ENCODE measurements around the gene CDH12.

Gene CDH12

GRCh38 chr5:21880164-21880563 is 973.0 kb downstream of the CDH12 start:
- TF ChIP-seq SNAI2 (CRISPR knock-in tag; IDR thresholded peaks at IDR 0.05): no peak
- no peak for TF ChIP-seq PPARA (CRISPR knock-in tag; IDR thresholded peaks at IDR 0.05; ENCODE audit: borderline replicate concordance)
- no peak for TF ChIP-seq TSHZ2 (CRISPR knock-in tag; IDR thresholded peaks at IDR 0.05)
- TF ChIP-seq PATZ1 (CRISPR knock-in tag; IDR thresholded peaks at IDR 0.05; ENCODE audit: borderline replicate concordance): no peak
- TF ChIP-seq ISL1 (CRISPR knock-in tag; IDR thresholded peaks at IDR 0.05): no peak
- ATAC-seq: no peak

GRCh38 chr5:21862986-21863385 is 990.2 kb downstream of the CDH12 start:
- ATAC-seq: no peak
- no peak for TF ChIP-seq ZC3H10 (CRISPR knock-in tag; IDR thresholded peaks at IDR 0.05)
- TF ChIP-seq CSDC2 (CRISPR knock-in tag; IDR thresholded peaks at IDR 0.05): no peak
- TF ChIP-seq ZFP3 (CRISPR knock-in tag; IDR thresholded peaks at IDR 0.05): no peak
- no peak for TF ChIP-seq GLIS3 (CRISPR knock-in tag; IDR thresholded peaks at IDR 0.05)
- no peak for TF ChIP-seq PPARA (CRISPR knock-in tag; IDR thresholded peaks at IDR 0.05; ENCODE audit: borderline replicate concordance)
- TF ChIP-seq ZFP30 (CRISPR knock-in tag; IDR thresholded peaks at IDR 0.05): no peak
- TF ChIP-seq POU6F1 (CRISPR knock-in tag; IDR thresholded peaks at IDR 0.05; ENCODE audit: borderline replicate concordance, low read depth): no peak
- no peak for TF ChIP-seq TCF4 (CRISPR knock-in tag; IDR thresholded peaks at IDR 0.05; ENCODE audit: borderline replicate concordance)
- TF ChIP-seq ESRRG (CRISPR knock-in tag; IDR thresholded peaks at IDR 0.05): no peak
- TF ChIP-seq ZNF70 (CRISPR knock-in tag; IDR thresholded peaks at IDR 0.05): no peak
- TF ChIP-seq RARB (CRISPR knock-in tag; IDR thresholded peaks at IDR 0.05): no peak
- TF ChIP-seq ZNF565 (CRISPR knock-in tag; conservative IDR thresholded peaks at IDR 0.05; ENCODE audit: low read depth): no peak
- TF ChIP-seq TSHZ2 (CRISPR knock-in tag; IDR thresholded peaks at IDR 0.05): no peak
- no peak for TF ChIP-seq CREB5 (CRISPR knock-in tag; IDR thresholded peaks at IDR 0.05; ENCODE audit: low read depth)
- TF ChIP-seq ARNTL (CRISPR knock-in tag; IDR thresholded peaks at IDR 0.05; ENCODE audit: borderline replicate concordance, low read depth): no peak
- no peak for TF ChIP-seq TOX (CRISPR knock-in tag; IDR thresholded peaks at IDR 0.05; ENCODE audit: borderline replicate concordance)

- no peak for ATAC-seq
- TF ChIP-seq ARNTL (CRISPR knock-in tag; IDR thresholded peaks at IDR 0.05; ENCODE audit: borderline replicate concordance, low read depth) (no peak), PPARA (CRISPR knock-in tag; IDR thresholded peaks at IDR 0.05; ENCODE audit: borderline replicate concordance) (no peak), ZNF70 (CRISPR knock-in tag; IDR thresholded peaks at IDR 0.05) (no peak), TOX (CRISPR knock-in tag; IDR thresholded peaks at IDR 0.05; ENCODE audit: borderline replicate concordance) (no peak), CSRNP3 (CRISPR knock-in tag; IDR thresholded peaks at IDR 0.05) (no peak), RARB (CRISPR knock-in tag; IDR thresholded peaks at IDR 0.05) (no peak), CSDC2 (CRISPR knock-in tag; IDR thresholded peaks at IDR 0.05) (no peak), TCF4 (CRISPR knock-in tag; IDR thresholded peaks at IDR 0.05; ENCODE audit: borderline replicate concordance) (no peak), TSHZ2 (CRISPR knock-in tag; IDR thresholded peaks at IDR 0.05) (no peak), ZFP30 (CRISPR knock-in tag; IDR thresholded peaks at IDR 0.05) (no peak)
Measured at GRCh38 chr5:21858441-21858840, 994.7 kb downstream of the CDH12 start.
